Choroid plexus epithelial cell (primary cell): ENCODE data around the gene CDKN1B.
A peak's percentile ranks its signal among the peaks of the same experiment; 100 is the strongest.

Experiments used
- DNase-seq: peaks from one replicate; pipeline ENCODE4 v3.0.0-alpha.2; 2010; ENCODE audit warnings: low read depth
- H3K4me3 ChIP-seq: 2 replicates; pipeline ENCODE4 v1.5.1; 2011; ENCODE audit warnings: low read depth, mild to moderate bottlenecking, control low read depth, low read length, moderate library complexity
- TF ChIP-seq, protein P1 (sequence below): conservative IDR thresholded peaks from 2 replicates; pipeline ENCODE4 v1.5.1; 2011; ENCODE audit warnings: low read depth, mild to moderate bottlenecking, control low read depth, inconsistent platforms, low read length, moderate library complexity

Gene CDKN1B

DNA sequence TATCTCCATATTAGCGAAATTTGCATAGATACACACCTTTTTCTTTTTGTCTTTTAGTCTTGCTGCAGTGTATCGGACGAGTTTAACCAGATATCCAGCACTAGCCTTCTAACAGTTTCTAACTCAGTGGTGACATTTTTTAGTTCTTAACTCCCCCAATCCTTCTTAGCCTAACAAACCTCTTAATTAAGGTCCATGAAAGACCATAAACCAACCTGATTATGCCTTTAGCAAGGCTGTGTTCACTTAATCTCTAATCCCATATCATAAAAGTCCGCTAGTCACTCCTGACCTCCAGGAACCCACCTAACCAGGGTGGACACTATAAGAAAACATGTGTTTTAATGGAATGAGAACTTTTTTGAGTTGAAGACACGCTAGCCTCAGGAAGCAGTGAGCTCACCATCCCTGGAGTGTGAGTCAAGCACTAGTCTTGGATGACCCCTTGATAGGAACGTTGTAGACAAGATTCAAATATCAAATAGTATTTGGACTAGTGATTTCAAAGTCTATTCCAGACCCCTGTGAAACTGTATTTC, 9.5 kb downstream of the CDKN1B start:
- peak; percentile 77 for DNase-seq
- TF ChIP-seq, protein P1, sequence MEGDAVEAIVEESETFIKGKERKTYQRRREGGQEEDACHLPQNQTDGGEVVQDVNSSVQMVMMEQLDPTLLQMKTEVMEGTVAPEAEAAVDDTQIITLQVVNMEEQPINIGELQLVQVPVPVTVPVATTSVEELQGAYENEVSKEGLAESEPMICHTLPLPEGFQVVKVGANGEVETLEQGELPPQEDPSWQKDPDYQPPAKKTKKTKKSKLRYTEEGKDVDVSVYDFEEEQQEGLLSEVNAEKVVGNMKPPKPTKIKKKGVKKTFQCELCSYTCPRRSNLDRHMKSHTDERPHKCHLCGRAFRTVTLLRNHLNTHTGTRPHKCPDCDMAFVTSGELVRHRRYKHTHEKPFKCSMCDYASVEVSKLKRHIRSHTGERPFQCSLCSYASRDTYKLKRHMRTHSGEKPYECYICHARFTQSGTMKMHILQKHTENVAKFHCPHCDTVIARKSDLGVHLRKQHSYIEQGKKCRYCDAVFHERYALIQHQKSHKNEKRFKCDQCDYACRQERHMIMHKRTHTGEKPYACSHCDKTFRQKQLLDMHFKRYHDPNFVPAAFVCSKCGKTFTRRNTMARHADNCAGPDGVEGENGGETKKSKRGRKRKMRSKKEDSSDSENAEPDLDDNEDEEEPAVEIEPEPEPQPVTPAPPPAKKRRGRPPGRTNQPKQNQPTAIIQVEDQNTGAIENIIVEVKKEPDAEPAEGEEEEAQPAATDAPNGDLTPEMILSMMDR, result no peak
- peak overlapping the region; percentile 92 for H3K4me3 ChIP-seq

DNA sequence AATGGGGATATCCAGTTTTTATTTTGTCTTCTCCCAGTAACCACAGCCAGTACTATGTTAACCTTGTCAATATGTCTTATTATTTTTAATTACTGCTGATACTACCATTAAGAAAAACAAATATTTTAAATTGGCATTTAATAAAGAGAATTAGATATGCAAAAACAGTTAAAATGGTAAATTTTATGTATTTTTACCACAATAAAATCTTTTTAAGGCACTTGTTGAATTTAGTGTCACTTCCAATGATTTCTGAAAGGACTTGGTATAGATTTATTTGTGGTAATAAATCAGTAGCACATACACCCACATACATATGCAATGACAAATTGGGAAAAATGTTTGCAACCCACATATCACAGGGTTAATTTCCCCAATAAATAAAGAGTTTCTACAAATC, 14.0 kb downstream of the CDKN1B start:
- TF ChIP-seq, protein P1, result no peak
- DNase-seq, result no peak
- H3K4me3 ChIP-seq, result no peak overlapping the region

GRCh38 chr12:12731785-12732184, 14.6 kb downstream of the CDKN1B start:
- H3K4me3 ChIP-seq, result no peak overlapping the region
- TF ChIP-seq, protein P1, result no peak
- no peak for DNase-seq

- DNase-seq, result no peak
- TF ChIP-seq, protein P1, result no peak
- no peak overlapping the region for H3K4me3 ChIP-seq
These were observed 15.9 kb downstream of the CDKN1B start for GRCh38 chr12:12733118-12733517.

DNA sequence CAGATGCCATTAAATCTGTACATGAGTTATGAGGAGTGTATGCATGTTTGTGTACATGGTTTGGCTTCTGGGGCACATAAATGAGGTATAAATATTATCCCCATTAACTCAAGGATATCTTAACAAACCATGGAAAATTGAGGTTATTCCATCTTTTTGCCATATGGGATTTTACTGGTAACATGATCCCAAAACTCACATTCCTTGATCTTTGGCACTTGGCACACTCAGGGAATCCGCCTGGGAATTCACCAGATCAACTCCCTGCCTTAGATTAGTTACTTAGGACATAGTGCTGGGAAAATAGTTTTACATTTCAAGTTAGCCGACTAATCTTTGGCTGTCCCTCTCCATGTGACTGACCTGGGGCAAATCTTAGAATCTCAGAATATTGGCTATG, 16.9 kb downstream of the CDKN1B start:
- no peak for DNase-seq
- TF ChIP-seq, protein P1, result no peak

DNA sequence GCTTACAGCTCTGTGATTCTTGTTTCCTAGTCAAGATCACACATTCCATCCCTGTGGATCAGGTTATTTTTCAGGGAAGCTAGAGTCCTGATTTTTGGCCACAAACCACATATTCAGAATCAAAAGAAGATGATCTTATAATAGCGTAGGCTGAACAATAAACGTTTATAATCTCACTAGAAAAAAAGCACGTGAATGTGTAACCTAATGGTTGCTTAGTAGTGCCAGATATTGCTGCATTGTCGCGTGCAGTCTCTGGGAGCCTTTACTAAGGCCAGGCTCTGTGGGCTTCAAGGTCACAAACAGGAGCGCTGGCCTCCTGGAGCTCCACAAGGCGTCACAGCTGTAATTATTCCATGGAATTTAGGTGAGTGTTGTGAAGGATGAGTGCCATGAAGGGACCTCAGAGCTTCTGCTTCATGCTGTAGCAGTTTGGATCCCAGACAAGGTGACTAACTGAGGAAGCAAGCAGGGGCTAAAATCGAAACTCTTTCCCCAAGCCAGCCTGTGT, 17.4 kb downstream of the CDKN1B start:
- no peak overlapping the region for H3K4me3 ChIP-seq
- no peak for DNase-seq
- TF ChIP-seq, protein P1, result no peak

More for the DNA sequence above, 16.9 kb downstream of the CDKN1B start:
- no peak overlapping the region for H3K4me3 ChIP-seq

DNA sequence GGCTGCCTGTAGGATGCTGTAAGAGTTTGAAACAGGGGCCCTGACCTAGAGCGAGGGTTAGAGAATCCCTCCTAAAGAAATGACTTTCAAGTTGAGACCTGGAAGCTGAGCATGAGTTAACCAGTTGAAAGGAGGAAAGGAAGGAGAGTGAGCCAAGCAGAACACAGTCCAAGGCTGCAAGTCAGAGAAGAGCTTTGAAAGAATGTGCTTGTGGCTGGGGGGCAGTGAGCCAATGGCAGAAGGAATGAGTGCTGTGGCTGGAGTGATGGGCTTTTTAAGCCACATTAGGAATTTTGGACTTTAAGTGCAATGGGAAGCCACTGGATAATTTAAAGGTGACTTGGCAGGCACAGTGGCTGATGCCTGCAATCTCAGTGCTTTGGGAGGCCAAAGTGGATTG, 18.1 kb downstream of the CDKN1B start:
- peak; percentile 75 for DNase-seq
- H3K4me3 ChIP-seq, result no peak overlapping the region
- TF ChIP-seq, protein P1, result no peak
